ENCODE results near the gene UBXN2A.
"Not testable (repeated sequence)": the region's sequence is repeated elsewhere in the genome, so short reads cannot be mapped to it uniquely, and the experiment has no call there.

UBXN2A gene

GRCh38 chr2:24011250-24012104 lies 71.2 kb downstream of the UBXN2A start:
- no peak for DNase-seq

- no peak for DNase-seq
Measured at GRCh38 chr2:24012521-24013188, 72.4 kb downstream of the UBXN2A start.

GRCh38 chr2:24014902-24015301 lies 74.6 kb downstream of the UBXN2A start:
- not testable (repeated sequence) for DNase-seq

- DNase-seq: no peak
Measured at GRCh38 chr2:24015562-24016375, 75.5 kb downstream of the UBXN2A start.

GRCh38 chr2:24016376-24016761 lies 76.1 kb downstream of the UBXN2A start:
- DNase-seq: no peak

- no peak for DNase-seq
Measured at GRCh38 chr2:24016853-24017703, 76.8 kb downstream of the UBXN2A start.

GRCh38 chr2:24017711-24018110 lies 77.4 kb downstream of the UBXN2A start:
- no peak for DNase-seq

- no peak for DNase-seq
Measured at GRCh38 chr2:24018241-24018640, 78.0 kb downstream of the UBXN2A start.

GRCh38 chr2:24019729-24020128 lies 79.5 kb downstream of the UBXN2A start:
- no peak for DNase-seq

- DNase-seq: no peak
Measured at GRCh38 chr2:24020244-24020643, 80.0 kb downstream of the UBXN2A start.

- DNase-seq: no peak
Measured at GRCh38 chr2:24021122-24021998, 81.1 kb downstream of the UBXN2A start.

GRCh38 chr2:24022324-24022974 lies 82.2 kb downstream of the UBXN2A start:
- DNase-seq: no peak

GRCh38 chr2:24022975-24023575 lies 82.8 kb downstream of the UBXN2A start:
- DNase-seq: no peak

- DNase-seq: no peak
Measured at GRCh38 chr2:24024018-24024417, 83.8 kb downstream of the UBXN2A start.

- no peak for DNase-seq
Measured at GRCh38 chr2:24024996-24025663, 84.9 kb downstream of the UBXN2A start.

- no peak for DNase-seq
Measured at GRCh38 chr2:24026233-24026632, 86.0 kb downstream of the UBXN2A start.

- DNase-seq: no peak
Measured at GRCh38 chr2:24038786-24039499, 98.7 kb downstream of the UBXN2A start.

- no peak for DNase-seq
Measured at GRCh38 chr2:24040511-24040910, 100.2 kb downstream of the UBXN2A start.

All from amygdala (tissue), 56 donors.